Endometrial microvascular endothelial cells (primary cell): ENCODE data around the gene IL17D. TPM values are rescaled to one million over a fixed set of nuclear protein-coding genes. Genes with fewer than 3 reads are reported as not detected.
"Not testable (repeated sequence)": the region's sequence is repeated elsewhere in the genome, so short reads cannot be mapped to it uniquely, and the experiment has no call there.

Source experiments
- in situ Hi-C: cut with HindIII; loops from 2 replicates; pipeline ENCODE4 v1.10.0; 2017; ENCODE audit warnings: low sequenced_read_pairs, low pct_unique_long_range_greater_than_20kb; ENCODE audit errors: inconsistent ontology term
- total RNA-seq: library from RNA; depleted of rRNA; stranded (reverse); fragments of >200 nt; gene quantifications from one replicate; pipeline ENCODE4 v1.2.3, GENCODE V29; 2015; ENCODE audit errors: inconsistent ontology term

The IL17D gene
- total RNA-seq, 1 donor from 2014 or later = 1.8 TPM

GRCh38 chr13:20714563-20715329 lies 11.2 kb downstream of the IL17D start:
- in situ Hi-C loops = no loop called here

- in situ Hi-C loops = no loop called here
Observed at GRCh38 chr13:20715330-20715712, 11.8 kb downstream of the IL17D start.

GRCh38 chr13:20716951-20717350 lies 13.5 kb downstream of the IL17D start:
- in situ Hi-C loops = no loop called here

GRCh38 chr13:20717581-20718542 lies 14.4 kb downstream of the IL17D start:
- in situ Hi-C loops = no loop called here

- in situ Hi-C loops = no loop called here
Observed at GRCh38 chr13:20718958-20719566, 15.6 kb downstream of the IL17D start.

GRCh38 chr13:20719783-20720182 lies 16.3 kb downstream of the IL17D start:
- in situ Hi-C loops = no loop called here

- in situ Hi-C loops = no loop called here
Observed at GRCh38 chr13:20720499-20720898, 17.0 kb downstream of the IL17D start.

GRCh38 chr13:20721058-20721453 lies 17.6 kb downstream of the IL17D start:
- in situ Hi-C loops = no loop called here

- in situ Hi-C loops = no loop called here
Observed at GRCh38 chr13:20721454-20722357, 18.2 kb downstream of the IL17D start.

- in situ Hi-C loops = no loop called here
Observed at GRCh38 chr13:20727856-20728255, 24.4 kb downstream of the IL17D start.

- in situ Hi-C loops = no loop called here
Observed at GRCh38 chr13:20728579-20729311, 25.2 kb downstream of the IL17D start.

- in situ Hi-C loops = no loop called here
Observed at GRCh38 chr13:20729633-20730585, 26.4 kb downstream of the IL17D start.

- in situ Hi-C loops = no loop called here
Observed at GRCh38 chr13:20738616-20739015, 35.1 kb downstream of the IL17D start.

- in situ Hi-C loops = no loop called here
Observed at GRCh38 chr13:20740021-20740420, 36.5 kb downstream of the IL17D start.

- in situ Hi-C loops = not testable (repeated sequence)
Observed at GRCh38 chr13:20743830-20744404, 40.4 kb downstream of the IL17D start.

- in situ Hi-C loops = no loop called here
Observed at GRCh38 chr13:20749377-20749776, 45.9 kb downstream of the IL17D start.

- in situ Hi-C loops = no loop called here
Observed at GRCh38 chr13:20754009-20754408, 50.5 kb downstream of the IL17D start.
